OCI-LY3 (cell line): ENCODE measurements around the gene BCL6.

Experiments
- EZH2phosphoT487 ChIP-seq: fragments of 200-600 bp; shearing (Covaris generic); IDR thresholded peaks from 2 replicates; pipeline ENCODE4 v1.6.1; 2018; ENCODE audit warnings: antibody characterized with exemption, mixed run types, low read depth
- TF ChIP-seq, protein P1 (sequence below): fragments of 200-600, 300-600 bp; sonication (generic); IDR thresholded peaks from 2 replicates; pipeline ENCODE4 v1.5.1; 2014; ENCODE audit warnings: antibody characterized with exemption, low read length, low read depth

DNA sequence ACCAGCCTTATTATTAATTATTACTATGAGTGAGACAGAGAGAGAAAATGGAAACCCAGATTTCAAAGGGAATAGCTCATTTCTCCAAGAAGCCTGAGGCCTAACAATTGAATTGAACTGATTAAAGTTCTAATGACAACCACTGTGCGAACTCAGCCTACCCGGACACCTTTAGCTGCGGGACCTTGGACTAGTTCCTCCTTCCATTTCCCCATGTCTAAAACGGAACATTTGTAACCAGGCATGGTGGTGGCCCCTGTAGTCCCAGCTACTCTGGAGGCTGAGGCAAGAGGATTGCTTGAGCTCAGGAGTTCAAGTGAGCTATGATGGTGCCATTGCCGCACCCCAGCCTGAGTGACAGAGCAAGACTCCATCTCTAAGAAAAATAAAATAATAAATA lies 26.5 kb downstream of the BCL6 start:
- TF ChIP-seq, protein P1, sequence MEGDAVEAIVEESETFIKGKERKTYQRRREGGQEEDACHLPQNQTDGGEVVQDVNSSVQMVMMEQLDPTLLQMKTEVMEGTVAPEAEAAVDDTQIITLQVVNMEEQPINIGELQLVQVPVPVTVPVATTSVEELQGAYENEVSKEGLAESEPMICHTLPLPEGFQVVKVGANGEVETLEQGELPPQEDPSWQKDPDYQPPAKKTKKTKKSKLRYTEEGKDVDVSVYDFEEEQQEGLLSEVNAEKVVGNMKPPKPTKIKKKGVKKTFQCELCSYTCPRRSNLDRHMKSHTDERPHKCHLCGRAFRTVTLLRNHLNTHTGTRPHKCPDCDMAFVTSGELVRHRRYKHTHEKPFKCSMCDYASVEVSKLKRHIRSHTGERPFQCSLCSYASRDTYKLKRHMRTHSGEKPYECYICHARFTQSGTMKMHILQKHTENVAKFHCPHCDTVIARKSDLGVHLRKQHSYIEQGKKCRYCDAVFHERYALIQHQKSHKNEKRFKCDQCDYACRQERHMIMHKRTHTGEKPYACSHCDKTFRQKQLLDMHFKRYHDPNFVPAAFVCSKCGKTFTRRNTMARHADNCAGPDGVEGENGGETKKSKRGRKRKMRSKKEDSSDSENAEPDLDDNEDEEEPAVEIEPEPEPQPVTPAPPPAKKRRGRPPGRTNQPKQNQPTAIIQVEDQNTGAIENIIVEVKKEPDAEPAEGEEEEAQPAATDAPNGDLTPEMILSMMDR = no peak
- no peak for TF ChIP-seq EZH2phosphoT487
